CD4-positive, alpha-beta T cell (primary cell): ENCODE data around the gene JAKMIP2. TPM values are rescaled to one million over a fixed set of nuclear protein-coding genes. Genes with fewer than 3 reads are reported as not detected.
A peak's percentile ranks its signal among the peaks of the same experiment; 100 is the strongest.

ENCODE experiments used
- ATAC-seq: fragments of 200-7000 bp; cut with Tn5 transposase; one replicate; pipeline ENCODE4 v1.10.0; 2022; ENCODE audit warnings: mild to moderate bottlenecking; ENCODE audit not compliant: poor library complexity
- CTCF ChIA-PET: fragments of 350-600 bp; sonication (Branson Sonifier 250); formaldehyde crosslinking; loops from one replicate; lab custom pipeline; 2021; ENCODE audit warnings: antibody characterized with exemption, inconsistent platforms; lab: Charles Lee
- POLR2A ChIA-PET: fragments of 350-600 bp; sonication (Branson Sonifier 250); formaldehyde crosslinking; loops from one replicate; lab custom pipeline; 2021; ENCODE audit warnings: antibody characterized with exemption, inconsistent platforms; lab: Charles Lee
- DNase-seq, 14 experiments: peaks; one replicate each; pipeline ENCODE4 v3.0.0-alpha.2; 2013 to 2020; ENCODE audit warnings: mixed read lengths in 2 of 14
- H3K27ac ChIP-seq, 2 donors: one replicate each; pipeline versions ENCODE4 v1.5.1 to v1.7.0; 2013; ENCODE audit warnings: low read length in 2 of 2, low read depth in 1 of 2, mild to moderate bottlenecking in 1 of 2
- H3K27me3 ChIP-seq, 2 experiments: 1 replicate in 1 of 2; 2 replicates in 1 of 2; pipeline versions ENCODE4 v1.6.1 to v1.7.0; 2013; ENCODE audit warnings: low read length in 2 of 2, control low read depth in 1 of 2, mild to moderate bottlenecking in 1 of 2, moderate library complexity in 1 of 2; ENCODE audit not compliant: insufficient read depth in 2 of 2, control insufficient read depth in 1 of 2
- H3K36me3 ChIP-seq: one replicate; pipeline ENCODE4 v1.6.1; 2013; ENCODE audit warnings: low read length, control low read depth; ENCODE audit not compliant: insufficient read depth
- H3K4me1 ChIP-seq: one replicate; pipeline ENCODE4 v1.6.1; 2013; ENCODE audit warnings: low read length, control low read depth; ENCODE audit not compliant: insufficient read depth
- H3K4me3 ChIP-seq: one replicate; pipeline ENCODE4 v1.5.1; 2013; ENCODE audit warnings: mild to moderate bottlenecking, low read length, moderate library complexity
- H3K9me3 ChIP-seq, 2 experiments: 1 replicate in 1 of 2; 2 replicates in 1 of 2; pipeline versions ENCODE4 v1.6.1 to v1.7.0; 2013; ENCODE audit warnings: low read length in 2 of 2, mild to moderate bottlenecking in 2 of 2, control low read depth in 1 of 2, moderate library complexity in 1 of 2; ENCODE audit not compliant: control insufficient read depth in 1 of 2, insufficient read depth in 1 of 2
- H3K27ac Mint-ChIP-seq: one replicate; pipeline ENCODE4 v1.8.0; 2020; ENCODE audit warnings: mixed read lengths
- H3K27me3 Mint-ChIP-seq: one replicate; pipeline ENCODE4 v1.8.0; 2021; ENCODE audit warnings: mixed read lengths
- H3K36me3 Mint-ChIP-seq: one replicate; pipeline ENCODE4 v1.8.0; 2021; ENCODE audit warnings: low read depth, mixed read lengths
- H3K4me1 Mint-ChIP-seq: one replicate; pipeline ENCODE4 v1.8.0; 2021; ENCODE audit warnings: low read depth, mixed read lengths
- H3K4me3 Mint-ChIP-seq: one replicate; pipeline ENCODE4 v1.8.0; 2020; ENCODE audit warnings: mild to moderate bottlenecking, mixed read lengths
- H3K9me3 Mint-ChIP-seq: one replicate; pipeline ENCODE4 v1.8.0; 2020; ENCODE audit warnings: mixed read lengths
- CTCF ChIP-seq: fragments of 200-600 bp; IDR thresholded peaks from one replicate; pipeline ENCODE4 v1.8.0; 2022; ENCODE audit warnings: antibody characterized with exemption, mild to moderate bottlenecking
- intact Hi-C, 2 experiments: fragments of 100-400 bp; cut with DNase I in 1 of 2; cut with micrococcal nuclease in 1 of 2; formaldehyde crosslinking; loops; one replicate each; pipeline versions ENCODE4 v1.15.1 to v1.9.0; 2023 to 2025; cut with DNase I, micrococcal nuclease
- total RNA-seq, 174 experiments: library from RNA in 2 of 174; stranded (reverse) in 2 of 174; gene quantifications; one replicate each; pipeline ENCODE4 v1.2.3 and lab custom pipeline; 2021 to 2026

The JAKMIP2 gene
- total RNA-seq, 2 experiments from 2014 or later = 0.74 to 1.3 TPM

GRCh38 chr5:147821766-147822165 is 39.2 kb upstream of the JAKMIP2 start:
- POLR2A ChIA-PET = no interaction called here
- no peak overlapping the region for H3K4me3 ChIP-seq
- H3K4me1 Mint-ChIP-seq = no peaks in the 10 kb centered on the region
- no peak overlapping the region for H3K27ac ChIP-seq
- peak in 1 of 14 experiments; percentile 9 for DNase-seq
- H3K27me3 ChIP-seq = no peaks in the 10 kb centered on the region
- no peaks in the 10 kb centered on the region for H3K4me1 ChIP-seq
- no peaks in the 10 kb centered on the region for H3K9me3 Mint-ChIP-seq
- intact Hi-C loops = loop anchor here (1.0 to 5.0 kb wide), 4 partner anchors 39 to 367 kb away; partner anchors contain the start of gene JAKMIP2 (in 1 of the 2)
- H3K9me3 ChIP-seq = no peaks in the 10 kb centered on the region
- no peaks in the 10 kb centered on the region for H3K36me3 ChIP-seq
- no peak for TF ChIP-seq CTCF
- CTCF ChIA-PET = interaction anchor here (2.7 kb wide), 1 partner anchor 193 kb away, joined by 34 read pairs; no protein-coding TSS in a partner anchor
- H3K27me3 Mint-ChIP-seq = peaks cover 4% of the 10 kb centered on the region
- no peaks in the 10 kb centered on the region for H3K36me3 Mint-ChIP-seq
- no peak for ATAC-seq
- no peak overlapping the region for H3K27ac Mint-ChIP-seq
- no peak overlapping the region for H3K4me3 Mint-ChIP-seq

- no peaks in the 10 kb centered on the region for H3K9me3 ChIP-seq
- no peaks in the 10 kb centered on the region for H3K9me3 Mint-ChIP-seq
- no peak for TF ChIP-seq CTCF
- H3K4me3 ChIP-seq = no peak overlapping the region
- no peak for ATAC-seq
- no peak overlapping the region for H3K4me3 Mint-ChIP-seq
- no peak overlapping the region for H3K27ac ChIP-seq
- DNase-seq = no peak
- H3K36me3 Mint-ChIP-seq = no peaks in the 10 kb centered on the region
- CTCF ChIA-PET = interaction anchor here (1.0 kb wide), 1 partner anchor 192 kb away, joined by 5 read pairs; no protein-coding TSS in a partner anchor
- H3K27ac Mint-ChIP-seq = no peak overlapping the region
- no peaks in the 10 kb centered on the region for H3K36me3 ChIP-seq
- H3K27me3 ChIP-seq = no peaks in the 10 kb centered on the region
- H3K27me3 Mint-ChIP-seq = no peaks in the 10 kb centered on the region
- no peaks in the 10 kb centered on the region for H3K4me1 Mint-ChIP-seq
- intact Hi-C loops = no loop called here
- H3K4me1 ChIP-seq = no peaks in the 10 kb centered on the region
- POLR2A ChIA-PET = no interaction called here
These were observed 36.8 kb upstream of the JAKMIP2 start for GRCh38 chr5:147819261-147819770.

GRCh38 chr5:147818290-147818689 is 35.8 kb upstream of the JAKMIP2 start:
- Histone ChIP-seq H3K27ac (no peak overlapping the region), H3K36me3 (no peaks in the 10 kb centered on the region), H3K27me3 (no peaks in the 10 kb centered on the region), H3K4me1 (no peaks in the 10 kb centered on the region), H3K4me3 (no peak overlapping the region), H3K9me3 (no peaks in the 10 kb centered on the region)
- H3K36me3 Mint-ChIP-seq = no peaks in the 10 kb centered on the region
- H3K9me3 Mint-ChIP-seq = no peaks in the 10 kb centered on the region
- CTCF ChIA-PET = interaction anchor here (1.0 kb wide), 1 partner anchor 191 kb away, joined by 5 read pairs; no protein-coding TSS in a partner anchor
- no peak for TF ChIP-seq CTCF
- no peak overlapping the region for H3K27ac Mint-ChIP-seq
- POLR2A ChIA-PET = interaction anchor here (1.0 kb wide), 1 partner anchor 191 kb away, joined by 4 read pairs; no protein-coding TSS in a partner anchor
- no peaks in the 10 kb centered on the region for H3K27me3 Mint-ChIP-seq
- DNase-seq = no peak
- H3K4me3 Mint-ChIP-seq = no peak overlapping the region
- ATAC-seq = no peak
- H3K4me1 Mint-ChIP-seq = no peaks in the 10 kb centered on the region
- intact Hi-C loops = no loop called here
